Choroid plexus epithelial cell (primary cell): Measurements from ENCODE around the gene PNLDC1.

Experiments used
- DNase-seq: peaks from one replicate; pipeline ENCODE4 v3.0.0-alpha.2; 2010; ENCODE audit warnings: low read depth
- H3K4me3 ChIP-seq: 2 replicates; pipeline ENCODE4 v1.5.1; 2011; ENCODE audit warnings: low read depth, mild to moderate bottlenecking, control low read depth, low read length, moderate library complexity
- CTCF ChIP-seq: conservative IDR thresholded peaks from 2 replicates; pipeline ENCODE4 v1.5.1; 2011; ENCODE audit warnings: low read depth, mild to moderate bottlenecking, control low read depth, inconsistent platforms, low read length, moderate library complexity

Gene PNLDC1

GRCh38 chr6:159801935-159802334, 1.9 kb downstream of the PNLDC1 start:
- H3K4me3 ChIP-seq: no peak overlapping the region
- no peak for DNase-seq

GRCh38 chr6:159804504-159804903, 4.4 kb downstream of the PNLDC1 start:
- TF ChIP-seq CTCF: no peak
- DNase-seq: no peak
- H3K4me3 ChIP-seq: no peak overlapping the region

More at GRCh38 chr6:159801935-159802334, 1.9 kb downstream of the PNLDC1 start:
- no peak for TF ChIP-seq CTCF

GRCh38 chr6:159805440-159806020, 5.5 kb downstream of the PNLDC1 start:
- no peak for DNase-seq
- TF ChIP-seq CTCF: no peak
- no peak overlapping the region for H3K4me3 ChIP-seq

- peak; percentile 75 for DNase-seq
- no peak for TF ChIP-seq CTCF
- no peak overlapping the region for H3K4me3 ChIP-seq
Measured at GRCh38 chr6:159806021-159806458, 6.0 kb downstream of the PNLDC1 start.

GRCh38 chr6:159807150-159807858, 7.2 kb downstream of the PNLDC1 start:
- no peak for TF ChIP-seq CTCF
- H3K4me3 ChIP-seq: no peak overlapping the region
- peak; percentile 5 for DNase-seq

- TF ChIP-seq CTCF: no peak
Measured at GRCh38 chr6:159808647-159809046, 8.6 kb downstream of the PNLDC1 start.

GRCh38 chr6:159809149-159809548, 9.1 kb downstream of the PNLDC1 start:
- H3K4me3 ChIP-seq: no peak overlapping the region
- DNase-seq: no peak
- no peak for TF ChIP-seq CTCF

More at GRCh38 chr6:159808647-159809046, 8.6 kb downstream of the PNLDC1 start:
- H3K4me3 ChIP-seq: no peak overlapping the region
- DNase-seq: no peak
